Ovary (tissue), 3 donors: ENCODE measurements around the gene CTBP2.

ENCODE experiments used
- CTCF ChIP-seq, 3 donors: fragments of 450-650 bp in 2 of 3; fragments of 200-600 bp in 1 of 3; IDR thresholded peaks; one replicate each; pipeline versions ENCODE4 v1.5.1 to v1.8.0; 2016 to 2022; ENCODE audit warnings: antibody characterized with exemption in 3 of 3, mild to moderate bottlenecking in 1 of 3
- EP300 ChIP-seq: sonication (generic); formaldehyde crosslinking; IDR thresholded peaks from one replicate; pipeline ENCODE4 v1.6.1; 2017; ENCODE audit warnings: antibody characterized with exemption
- donor health status: DM: no; HTN: no; CAD: no.

GRCh38 chr10:125023862-125024496, 136.4 kb downstream of the CTBP2 start:
- TF ChIP-seq CTCF (IDR thresholded peaks at IDR 0.05) (no peak), EP300 (no peak)
